Activated CD4-positive, alpha-beta memory T cell treated with anti-CD3 and anti-CD28 coated beads for 36 hours (primary cell): ENCODE data around the gene CAPN8. TPM values are rescaled to one million over a fixed set of nuclear protein-coding genes. Genes with fewer than 3 reads are reported as not detected.

ENCODE experiments used
- CTCF ChIA-PET: fragments of 350-600 bp; sonication (Branson Sonifier 250); formaldehyde crosslinking; loops from one replicate; lab custom pipeline; 2021; ENCODE audit warnings: antibody characterized with exemption, inconsistent platforms; lab: Charles Lee
- POLR2A ChIA-PET: fragments of 350-600 bp; sonication (Branson Sonifier 250); formaldehyde crosslinking; loops from one replicate; lab custom pipeline; 2021; ENCODE audit warnings: antibody characterized with exemption; lab: Charles Lee
- DNase-seq: peaks from one replicate; pipeline ENCODE4 v3.0.0-alpha.2; 2020
- H3K27ac Mint-ChIP-seq: one replicate; pipeline ENCODE4 v1.8.0; 2021; ENCODE audit warnings: mixed read lengths
- H3K27me3 Mint-ChIP-seq: one replicate; pipeline ENCODE4 v1.8.0; 2021; ENCODE audit warnings: mixed read lengths
- H3K36me3 Mint-ChIP-seq: one replicate; pipeline ENCODE4 v1.8.0; 2021; ENCODE audit warnings: mixed read lengths
- H3K4me1 Mint-ChIP-seq: one replicate; pipeline ENCODE4 v1.8.0; 2021; ENCODE audit warnings: low read depth, mixed read lengths
- H3K4me3 Mint-ChIP-seq: one replicate; pipeline ENCODE4 v1.8.0; 2021; ENCODE audit warnings: mild to moderate bottlenecking, mixed read lengths
- H3K9me3 Mint-ChIP-seq: one replicate; pipeline ENCODE4 v1.8.0; 2021; ENCODE audit warnings: mixed read lengths
- intact Hi-C: fragments of 100-400 bp; cut with micrococcal nuclease; formaldehyde crosslinking; loops from one replicate; pipeline ENCODE4 v1.15.1; 2023
- total RNA-seq, 2 experiments: library from RNA; stranded (reverse); gene quantifications; one replicate each; pipeline ENCODE4 v1.2.3, GENCODE V29; 2021

CAPN8 gene
- total RNA-seq, 2 experiments from 2014 or later, result not detected

- intact Hi-C loops, result no loop called here
- ChIA-PET CTCF (interaction anchor here (1.0 to 1.7 kb wide), 3 partner anchors 114 to 536 kb away, joined by 3 to 11 read pairs (median 7); no protein-coding TSS in a partner anchor), POLR2A (no interaction called here)
- Mint-ChIP-seq H3K27me3 (no peaks in the 10 kb centered on the region), H3K4me1 (no peaks in the 10 kb centered on the region), H3K27ac (no peak overlapping the region), H3K9me3 (peaks cover 15% of the 10 kb centered on the region), H3K36me3 (peaks cover 6% of the 10 kb centered on the region), H3K4me3 (no peak overlapping the region)
- peak; percentile 38 for DNase-seq
These were observed 5.1 kb upstream of the CAPN8 start for GRCh38 chr1:223670458-223671159.

GRCh38 chr1:223669003-223669795 is 3.7 kb upstream of the CAPN8 start:
- ChIA-PET POLR2A (no interaction called here), CTCF (no interaction called here)
- H3K27me3 Mint-ChIP-seq, result no peaks in the 10 kb centered on the region
- H3K4me1 Mint-ChIP-seq, result no peaks in the 10 kb centered on the region
- peaks cover 4% of the 10 kb centered on the region for H3K9me3 Mint-ChIP-seq
- no peak overlapping the region for H3K4me3 Mint-ChIP-seq
- intact Hi-C loops, result no loop called here
- H3K27ac Mint-ChIP-seq, result no peak overlapping the region
- no peaks in the 10 kb centered on the region for H3K36me3 Mint-ChIP-seq
- no peak for DNase-seq

GRCh38 chr1:223667484-223668182 is 2.1 kb upstream of the CAPN8 start:
- intact Hi-C loops, result no loop called here

GRCh38 chr1:223664106-223664505 is 1.4 kb downstream of the CAPN8 start:
- intact Hi-C loops, result no loop called here
- ChIA-PET POLR2A (no interaction called here), CTCF (interaction anchor here (1.6 kb wide), 1 partner anchor 108 kb away, joined by 5 read pairs; no protein-coding TSS in a partner anchor)
- Mint-ChIP-seq H3K4me3 (no peak overlapping the region), H3K36me3 (no peaks in the 10 kb centered on the region), H3K4me1 (no peaks in the 10 kb centered on the region), H3K27me3 (peaks cover 1% of the 10 kb centered on the region), H3K9me3 (no peaks in the 10 kb centered on the region), H3K27ac (no peak overlapping the region)
- no peak for DNase-seq

More at GRCh38 chr1:223667484-223668182, 2.1 kb upstream of the CAPN8 start:
- no peaks in the 10 kb centered on the region for H3K9me3 Mint-ChIP-seq
- H3K4me3 Mint-ChIP-seq, result no peak overlapping the region
- no peaks in the 10 kb centered on the region for H3K36me3 Mint-ChIP-seq
- DNase-seq, result no peak
- no peaks in the 10 kb centered on the region for H3K4me1 Mint-ChIP-seq
- ChIA-PET POLR2A (no interaction called here), CTCF (interaction anchor here (1.1 to 1.5 kb wide), 2 partner anchors 40 to 82 kb away, joined by 3 to 4 read pairs; no protein-coding TSS in a partner anchor)
- no peaks in the 10 kb centered on the region for H3K27me3 Mint-ChIP-seq
- H3K27ac Mint-ChIP-seq, result no peak overlapping the region

- no peak for DNase-seq
- Mint-ChIP-seq H3K9me3 (no peaks in the 10 kb centered on the region), H3K4me1 (no peaks in the 10 kb centered on the region), H3K4me3 (no peak overlapping the region), H3K27ac (no peak overlapping the region), H3K36me3 (no peaks in the 10 kb centered on the region), H3K27me3 (peaks cover 1% of the 10 kb centered on the region)
- CTCF ChIA-PET, result interaction anchor here (1.6 kb wide), 1 partner anchor 107 kb away, joined by 5 read pairs; no protein-coding TSS in a partner anchor
- intact Hi-C loops, result no loop called here
- POLR2A ChIA-PET, result no interaction called here
These were observed 2.6 kb downstream of the CAPN8 start for GRCh38 chr1:223662943-223663342.

GRCh38 chr1:223659711-223660110 is 5.8 kb downstream of the CAPN8 start:
- Mint-ChIP-seq H3K4me3 (no peak overlapping the region), H3K27ac (no peak overlapping the region), H3K27me3 (peaks cover 1% of the 10 kb centered on the region), H3K36me3 (no peaks in the 10 kb centered on the region), H3K4me1 (no peaks in the 10 kb centered on the region), H3K9me3 (no peaks in the 10 kb centered on the region)
- CTCF ChIA-PET, result no interaction called here
- POLR2A ChIA-PET, result no interaction called here
- DNase-seq, result no peak
- intact Hi-C loops, result no loop called here

- H3K4me3 Mint-ChIP-seq, result no peak overlapping the region
- DNase-seq, result no peak
- intact Hi-C loops, result no loop called here
- no peaks in the 10 kb centered on the region for H3K36me3 Mint-ChIP-seq
- CTCF ChIA-PET, result no interaction called here
- no peaks in the 10 kb centered on the region for H3K9me3 Mint-ChIP-seq
- no peak overlapping the region for H3K27ac Mint-ChIP-seq
- H3K27me3 Mint-ChIP-seq, result peaks cover 1% of the 10 kb centered on the region
- H3K4me1 Mint-ChIP-seq, result no peaks in the 10 kb centered on the region
- POLR2A ChIA-PET, result no interaction called here
These were observed 7.5 kb downstream of the CAPN8 start for GRCh38 chr1:223657978-223658377.

- Mint-ChIP-seq H3K9me3 (no peaks in the 10 kb centered on the region), H3K27ac (no peak overlapping the region), H3K36me3 (no peaks in the 10 kb centered on the region), H3K4me3 (no peak overlapping the region), H3K27me3 (no peaks in the 10 kb centered on the region), H3K4me1 (no peaks in the 10 kb centered on the region)
- POLR2A ChIA-PET, result no interaction called here
- intact Hi-C loops, result no loop called here
- no peak for DNase-seq
- CTCF ChIA-PET, result interaction anchor here (1.2 to 2.1 kb wide), 2 partner anchors 95 to 97 kb away, joined by 4 read pairs; no protein-coding TSS in a partner anchor
These were observed 11.4 kb downstream of the CAPN8 start for GRCh38 chr1:223654083-223654482.

GRCh38 chr1:223653431-223653830 is 12.1 kb downstream of the CAPN8 start:
- H3K27me3 Mint-ChIP-seq, result no peaks in the 10 kb centered on the region
- H3K36me3 Mint-ChIP-seq, result no peaks in the 10 kb centered on the region
- no peaks in the 10 kb centered on the region for H3K9me3 Mint-ChIP-seq
- CTCF ChIA-PET, result interaction anchor here (0.7 to 2.1 kb wide), 3 partner anchors 96 to 199 kb away, joined by 3 to 4 read pairs (median 4); no protein-coding TSS in a partner anchor
- H3K4me1 Mint-ChIP-seq, result no peaks in the 10 kb centered on the region
- intact Hi-C loops, result no loop called here
- POLR2A ChIA-PET, result no interaction called here
- no peak for DNase-seq
- H3K4me3 Mint-ChIP-seq, result no peak overlapping the region
- no peak overlapping the region for H3K27ac Mint-ChIP-seq

- no peaks in the 10 kb centered on the region for H3K27me3 Mint-ChIP-seq
- CTCF ChIA-PET, result interaction anchor here (0.7 to 2.1 kb wide), 3 partner anchors 96 to 199 kb away, joined by 3 to 4 read pairs (median 4); no protein-coding TSS in a partner anchor
- intact Hi-C loops, result no loop called here
- H3K36me3 Mint-ChIP-seq, result no peaks in the 10 kb centered on the region
- H3K27ac Mint-ChIP-seq, result no peak overlapping the region
- H3K9me3 Mint-ChIP-seq, result no peaks in the 10 kb centered on the region
- H3K4me1 Mint-ChIP-seq, result no peaks in the 10 kb centered on the region
- H3K4me3 Mint-ChIP-seq, result no peak overlapping the region
- POLR2A ChIA-PET, result no interaction called here
- DNase-seq, result no peak
These were observed 12.5 kb downstream of the CAPN8 start for GRCh38 chr1:223653015-223653414.

- no peaks in the 10 kb centered on the region for H3K36me3 Mint-ChIP-seq
- H3K27ac Mint-ChIP-seq, result no peak overlapping the region
- no peaks in the 10 kb centered on the region for H3K9me3 Mint-ChIP-seq
- intact Hi-C loops, result no loop called here
- no peaks in the 10 kb centered on the region for H3K27me3 Mint-ChIP-seq
- POLR2A ChIA-PET, result no interaction called here
- CTCF ChIA-PET, result interaction anchor here (2.1 kb wide), 1 partner anchor 96 kb away, joined by 4 read pairs; no protein-coding TSS in a partner anchor
- no peak for DNase-seq
- H3K4me3 Mint-ChIP-seq, result no peak overlapping the region
- no peaks in the 10 kb centered on the region for H3K4me1 Mint-ChIP-seq
These were observed 13.0 kb downstream of the CAPN8 start for GRCh38 chr1:223652436-223652941.
